K562 (cell line): ENCODE data around the gene SAMD8. TPM values are rescaled to one million over a fixed set of nuclear protein-coding genes. Genes with fewer than 3 reads are reported as not detected.
A peak's percentile ranks its signal among the peaks of the same experiment; 100 is the strongest.

ENCODE experiments used
- ATF7 ChIP-seq: fragments of 450-650 bp; IDR thresholded peaks from 2 replicates; pipeline ENCODE4 v1.7.1; 2014; ENCODE audit warnings: mild to moderate bottlenecking, moderate library complexity
- CC2D1A ChIP-seq: fragments of 450-650 bp; IDR thresholded peaks from 2 replicates; pipeline ENCODE4 v1.6.1; 2017; ENCODE audit warnings: mild to moderate bottlenecking
- CREM ChIP-seq: IDR thresholded peaks from 2 replicates; pipeline ENCODE4 v1.6.1; 2014; ENCODE audit warnings: antibody characterized with exemption, low read depth
- DACH1 ChIP-seq: fragments of 450-650 bp; IDR thresholded peaks from 2 replicates; pipeline ENCODE4 v1.6.1; 2018; ENCODE audit not compliant: partially characterized antibody
- EP300 ChIP-seq: IDR thresholded peaks from 2 replicates; pipeline ENCODE4 v1.6.1; 2012; ENCODE audit warnings: low read length, improper control_type of control experiment
- ETV5 ChIP-seq: sonication (generic); formaldehyde crosslinking; IDR thresholded peaks from 2 replicates; pipeline ENCODE4 v1.4.0; 2020; ENCODE audit warnings: low read depth, mild to moderate bottlenecking, missing genetic modification reagents
- FOS ChIP-seq: IDR thresholded peaks from 3 replicates; pipeline ENCODE4 v1.6.1; 2011; ENCODE audit not compliant: insufficient read length; ENCODE audit errors: extremely low read depth
- FOXP1 ChIP-seq: sonication (generic); formaldehyde crosslinking; IDR thresholded peaks from 2 replicates; pipeline ENCODE4 v1.8.0; 2022; ENCODE audit warnings: mild to moderate bottlenecking, missing genetic modification reagents
- GABPB2 ChIP-seq: fragments of 250-450 bp; sonication (Bioruptor Pico); conservative IDR thresholded peaks from 2 replicates; pipeline ENCODE4 v1.5.1; 2021; ENCODE audit warnings: mild to moderate bottlenecking
- HDAC3 ChIP-seq: fragments of 450-650 bp; IDR thresholded peaks from 2 replicates; pipeline ENCODE4 v1.6.1; 2018; ENCODE audit warnings: borderline replicate concordance, mild to moderate bottlenecking, moderate library complexity; ENCODE audit not compliant: partially characterized antibody
- MCM5 ChIP-seq: fragments of 450-650 bp; IDR thresholded peaks from 2 replicates; pipeline ENCODE4 v1.6.1; 2016; ENCODE audit warnings: low read depth
- MTA2 ChIP-seq: fragments of 450-650 bp; IDR thresholded peaks from 2 replicates; pipeline ENCODE4 v1.6.1; 2016; ENCODE audit warnings: low read depth
- PREB ChIP-seq: sonication (generic); formaldehyde crosslinking; IDR thresholded peaks from 2 replicates; pipeline ENCODE4 v1.8.1; 2023; ENCODE audit warnings: mild to moderate bottlenecking, missing genetic modification reagents
- SREBF1 ChIP-seq: fragments of 150-350 bp; IDR thresholded peaks from 2 replicates; pipeline ENCODE4 v1.6.1; 2014; ENCODE audit warnings: antibody characterized with exemption, low read depth, low read length, borderline replicate concordance
- ZBTB1 ChIP-seq: sonication (generic); formaldehyde crosslinking; IDR thresholded peaks from 2 replicates; pipeline ENCODE4 v1.8.1; 2023; ENCODE audit warnings: missing genetic modification reagents, low read depth, mild to moderate bottlenecking, borderline replicate concordance
- ZNF121 ChIP-seq: sonication (generic); formaldehyde crosslinking; conservative IDR thresholded peaks from 2 replicates; pipeline ENCODE4 v1.8.0; 2022; ENCODE audit warnings: missing genetic modification reagents
- ZNF3 ChIP-seq: fragments of 250-450 bp; sonication (Bioruptor Pico); IDR thresholded peaks from 2 replicates; pipeline ENCODE4 v1.5.0; 2021; ENCODE audit warnings: mild to moderate bottlenecking, moderate library complexity
- ZNF589 ChIP-seq: fragments of 200-800 bp; sonication (Bioruptor generic); IDR thresholded peaks from 2 replicates; pipeline ENCODE4 v1.6.1; 2016; ENCODE audit warnings: low read depth, missing genetic modification characterization, missing compliant biosample characterization
- ZNF75A ChIP-seq: fragments of 450-650 bp; formaldehyde crosslinking; IDR thresholded peaks from 2 replicates; pipeline ENCODE4 v1.4.0; 2020; ENCODE audit warnings: mild to moderate bottlenecking
- polyA plus RNA-seq, 8 experiments: library from polyadenylated mRNA; depleted of rRNA in 4 of 8; stranded (reverse) in 5 of 8; unstranded in 3 of 8; fragments of >200 nt; fragmentation: Nextera tagmentation in 2 of 8; fragmentation: Illumina TruSeq in 1 of 8; extraction: Ambion mirVana in 2 of 8; extraction: Trizol in 1 of 8; gene quantifications; 2 replicates each; pipeline versions ENCODE4 v1.2.1 to v1.2.3, GENCODE V29; 2011 to 2014; ENCODE audit warnings: inconsistent platforms in 1 of 8, missing spikeins in 1 of 8
- total RNA-seq, 7 experiments: library from RNA; depleted of rRNA in 6 of 7; stranded (reverse); fragments of >200 nt in 6 of 7; fragmentation: Illumina TruSeq in 2 of 7; extraction: Trizol in 2 of 7; gene quantifications; 2 replicates each; pipeline versions ENCODE4 v1.2.1 to v1.2.3, GENCODE V29; 2011 to 2021; ENCODE audit warnings: low replicate concordance in 1 of 7
- TF ChIP-seq, protein P1 (sequence below): sonication (generic); formaldehyde crosslinking; IDR thresholded peaks from 2 replicates; pipeline ENCODE4 v1.8.0; 2023; ENCODE audit warnings: missing genetic modification reagents, mild to moderate bottlenecking, borderline replicate concordance
- TF ChIP-seq, protein P2 (sequence below): fragments of 250-450 bp; sonication (Bioruptor Pico); IDR thresholded peaks from 2 replicates; pipeline ENCODE4 v1.5.0; 2020; ENCODE audit warnings: mild to moderate bottlenecking, borderline replicate concordance

Gene SAMD8
- total and polyA plus RNA-seq, 9 of the 15 experiments (the other 6 are each of a cell fraction or from before 2014, with no cell fraction given), result 2.7 to 16.1 (median 6.2) TPM

DNA sequence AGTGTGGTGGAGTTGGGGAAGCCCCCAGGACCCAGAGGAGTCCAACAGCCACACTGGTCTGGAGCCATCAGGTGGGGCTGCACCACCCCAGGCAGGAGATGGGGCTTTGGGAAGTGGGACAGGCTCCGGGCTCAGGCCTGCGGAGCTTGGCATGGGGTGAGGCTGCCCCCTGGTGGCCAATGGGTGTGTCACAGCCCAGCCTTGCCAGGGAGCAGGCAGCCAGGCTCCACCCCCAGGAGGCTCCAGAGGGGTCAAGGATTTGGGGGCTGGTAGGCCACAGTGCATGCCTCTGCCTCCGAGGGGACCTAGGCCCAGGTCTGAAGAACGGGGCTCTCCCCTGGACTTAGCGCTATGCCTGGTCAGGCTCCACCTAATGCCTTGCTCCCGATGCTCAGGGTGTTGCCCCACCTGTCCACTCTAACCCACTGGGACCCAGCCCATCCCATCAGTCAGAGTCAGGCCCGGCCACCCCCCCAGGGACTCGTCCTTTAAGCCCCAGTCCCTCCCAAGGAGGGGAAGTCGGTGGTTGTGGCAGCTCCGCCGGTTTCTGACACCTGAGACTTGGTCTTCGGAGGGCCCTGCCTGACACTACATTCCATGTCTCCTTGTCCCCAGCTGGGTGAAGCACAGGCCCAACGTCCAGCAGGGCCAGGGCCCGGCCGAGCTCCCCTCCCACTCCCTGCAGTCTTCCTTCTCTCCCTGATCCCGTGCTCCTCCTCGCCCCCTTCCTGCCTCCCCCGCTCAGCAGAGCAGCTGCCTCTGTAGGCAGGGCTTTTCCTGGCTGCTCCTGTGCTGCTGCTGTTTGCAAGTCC is 11.3 kb upstream of the SAMD8 start (continued):
- TF ChIP-seq, protein P1, sequence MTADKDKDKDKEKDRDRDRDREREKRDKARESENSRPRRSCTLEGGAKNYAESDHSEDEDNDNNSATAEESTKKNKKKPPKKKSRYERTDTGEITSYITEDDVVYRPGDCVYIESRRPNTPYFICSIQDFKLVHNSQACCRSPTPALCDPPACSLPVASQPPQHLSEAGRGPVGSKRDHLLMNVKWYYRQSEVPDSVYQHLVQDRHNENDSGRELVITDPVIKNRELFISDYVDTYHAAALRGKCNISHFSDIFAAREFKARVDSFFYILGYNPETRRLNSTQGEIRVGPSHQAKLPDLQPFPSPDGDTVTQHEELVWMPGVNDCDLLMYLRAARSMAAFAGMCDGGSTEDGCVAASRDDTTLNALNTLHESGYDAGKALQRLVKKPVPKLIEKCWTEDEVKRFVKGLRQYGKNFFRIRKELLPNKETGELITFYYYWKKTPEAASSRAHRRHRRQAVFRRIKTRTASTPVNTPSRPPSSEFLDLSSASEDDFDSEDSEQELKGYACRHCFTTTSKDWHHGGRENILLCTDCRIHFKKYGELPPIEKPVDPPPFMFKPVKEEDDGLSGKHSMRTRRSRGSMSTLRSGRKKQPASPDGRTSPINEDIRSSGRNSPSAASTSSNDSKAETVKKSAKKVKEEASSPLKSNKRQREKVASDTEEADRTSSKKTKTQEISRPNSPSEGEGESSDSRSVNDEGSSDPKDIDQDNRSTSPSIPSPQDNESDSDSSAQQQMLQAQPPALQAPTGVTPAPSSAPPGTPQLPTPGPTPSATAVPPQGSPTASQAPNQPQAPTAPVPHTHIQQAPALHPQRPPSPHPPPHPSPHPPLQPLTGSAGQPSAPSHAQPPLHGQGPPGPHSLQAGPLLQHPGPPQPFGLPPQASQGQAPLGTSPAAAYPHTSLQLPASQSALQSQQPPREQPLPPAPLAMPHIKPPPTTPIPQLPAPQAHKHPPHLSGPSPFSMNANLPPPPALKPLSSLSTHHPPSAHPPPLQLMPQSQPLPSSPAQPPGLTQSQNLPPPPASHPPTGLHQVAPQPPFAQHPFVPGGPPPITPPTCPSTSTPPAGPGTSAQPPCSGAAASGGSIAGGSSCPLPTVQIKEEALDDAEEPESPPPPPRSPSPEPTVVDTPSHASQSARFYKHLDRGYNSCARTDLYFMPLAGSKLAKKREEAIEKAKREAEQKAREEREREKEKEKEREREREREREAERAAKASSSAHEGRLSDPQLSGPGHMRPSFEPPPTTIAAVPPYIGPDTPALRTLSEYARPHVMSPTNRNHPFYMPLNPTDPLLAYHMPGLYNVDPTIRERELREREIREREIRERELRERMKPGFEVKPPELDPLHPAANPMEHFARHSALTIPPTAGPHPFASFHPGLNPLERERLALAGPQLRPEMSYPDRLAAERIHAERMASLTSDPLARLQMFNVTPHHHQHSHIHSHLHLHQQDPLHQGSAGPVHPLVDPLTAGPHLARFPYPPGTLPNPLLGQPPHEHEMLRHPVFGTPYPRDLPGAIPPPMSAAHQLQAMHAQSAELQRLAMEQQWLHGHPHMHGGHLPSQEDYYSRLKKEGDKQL (CRISPR knock-in tag), result no peak
- TF ChIP-seq SREBF1 (0 out of 2 replicates have a peak, but pooled peaks have one; percentile 35), MTA2 (no peak), ETV5 (CRISPR knock-in tag) (no peak), HDAC3 (no peak), ZNF589 (CRISPR knock-in tag) (no peak), ZNF121 (no peak), FOS (no peak), MCM5 (no peak), ATF7 (no peak), ZNF3 (CRISPR knock-in tag) (no peak), ZBTB1 (CRISPR knock-in tag) (no peak), GABPB2 (CRISPR knock-in tag) (no peak), PREB (CRISPR knock-in tag) (0 out of 2 replicates have a peak, but pooled peaks have one; percentile 17), CREM (peak; percentile 76), FOXP1 (CRISPR knock-in tag) (peak; percentile 52; the same call in 1 of the 2 replicates), ZNF75A (no peak), DACH1 (no peak), CC2D1A (peak; percentile 76), EP300 (no peak)
- TF ChIP-seq, protein P2, sequence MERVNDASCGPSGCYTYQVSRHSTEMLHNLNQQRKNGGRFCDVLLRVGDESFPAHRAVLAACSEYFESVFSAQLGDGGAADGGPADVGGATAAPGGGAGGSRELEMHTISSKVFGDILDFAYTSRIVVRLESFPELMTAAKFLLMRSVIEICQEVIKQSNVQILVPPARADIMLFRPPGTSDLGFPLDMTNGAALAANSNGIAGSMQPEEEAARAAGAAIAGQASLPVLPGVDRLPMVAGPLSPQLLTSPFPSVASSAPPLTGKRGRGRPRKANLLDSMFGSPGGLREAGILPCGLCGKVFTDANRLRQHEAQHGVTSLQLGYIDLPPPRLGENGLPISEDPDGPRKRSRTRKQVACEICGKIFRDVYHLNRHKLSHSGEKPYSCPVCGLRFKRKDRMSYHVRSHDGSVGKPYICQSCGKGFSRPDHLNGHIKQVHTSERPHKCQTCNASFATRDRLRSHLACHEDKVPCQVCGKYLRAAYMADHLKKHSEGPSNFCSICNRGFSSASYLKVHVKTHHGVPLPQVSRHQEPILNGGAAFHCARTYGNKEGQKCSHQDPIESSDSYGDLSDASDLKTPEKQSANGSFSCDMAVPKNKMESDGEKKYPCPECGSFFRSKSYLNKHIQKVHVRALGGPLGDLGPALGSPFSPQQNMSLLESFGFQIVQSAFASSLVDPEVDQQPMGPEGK, result 0 out of 2 replicates have a peak, but pooled peaks have one; percentile 21
